Transverse colon (tissue), 4 donors: Measurements from ENCODE around the gene ANXA9. TPM values are rescaled to one million over a fixed set of nuclear protein-coding genes. Genes with fewer than 3 reads are reported as not detected.

Experiments used
- DNase-seq: peaks from one replicate; pipeline ENCODE4 v3.0.0-alpha.2; 2019
- H3K27ac ChIP-seq, 4 donors: fragments of 200-600 bp; sonication (generic); 2 replicates each; pipeline ENCODE4 v1.5.1; 2016 to 2018; ENCODE audit warnings: inconsistent platforms in 4 of 4
- H3K27me3 ChIP-seq: fragments of 200-600 bp; sonication (generic); 2 replicates; pipeline ENCODE4 v1.5.1; 2017; ENCODE audit warnings: inconsistent platforms
- H3K36me3 ChIP-seq, 4 donors: fragments of 200-600 bp; sonication (generic); 2 replicates each; pipeline ENCODE4 v1.5.1; 2017 to 2019; ENCODE audit warnings: inconsistent platforms in 4 of 4
- H3K4me1 ChIP-seq, 4 donors: fragments of 200-600 bp; sonication (generic); 2 replicates each; pipeline ENCODE4 v1.5.1; 2017 to 2020; ENCODE audit warnings: inconsistent platforms in 4 of 4
- H3K4me3 ChIP-seq, 4 donors: fragments of 200-600 bp; sonication (generic); 1 replicate in 1 of 4; 2 replicates in 3 of 4; pipeline versions ENCODE4 v1.5.1 to v1.6.1; 2017 to 2019; ENCODE audit warnings: inconsistent platforms in 4 of 4
- H3K9me3 ChIP-seq, 2 donors: fragments of 200-600 bp; sonication (generic); 2 replicates each; pipeline ENCODE4 v1.5.1; 2017 to 2019; ENCODE audit warnings: inconsistent platforms in 2 of 2
- EP300 ChIP-seq: sonication (generic); formaldehyde crosslinking; IDR thresholded peaks from one replicate; pipeline ENCODE4 v1.6.1; 2017; ENCODE audit warnings: antibody characterized with exemption, low read depth
- POLR2A ChIP-seq: fragments of 450-650 bp; IDR thresholded peaks from one replicate; pipeline ENCODE4 v1.6.1; 2016; ENCODE audit warnings: antibody characterized with exemption, mild to moderate bottlenecking, moderate library complexity
- POLR2AphosphoS5 ChIP-seq, 3 donors: sonication (generic); formaldehyde crosslinking; IDR thresholded peaks; one replicate each; pipeline ENCODE4 v1.6.1; 2016; ENCODE audit warnings: antibody characterized with exemption in 3 of 3
- WGBS, 2 donors: methylation state at CpG; one replicate each; pipeline ENCODE4 v1.1.5; 2018; ENCODE audit warnings: low coverage in 1 of 2; 5-methylcytosine and 5-hydroxymethylcytosine counted together
- in situ Hi-C, 4 donors: fragments of 200-750 bp; cut with MboI; loops; one replicate each; pipeline versions ENCODE4 v1.15.0 to v1.15.1; 2017; ENCODE audit warnings: low sequenced_read_pairs in 3 of 4, low pct_ligation_motif_present in 1 of 4, low pct_unique_long_range_greater_than_20kb in 1 of 4
- intact Hi-C: fragments of 100-400 bp; cut with DNase I; formaldehyde crosslinking; loops from one replicate; pipeline ENCODE4 v1.15.1; 2023; ENCODE audit warnings: low total_unique reads
- total RNA-seq, 4 donors: library from RNA; depleted of rRNA; stranded (reverse); fragments of >200 nt; gene quantifications; one replicate each; pipeline ENCODE4 v1.1.0, GENCODE V29; 2016
- TF ChIP-seq, protein P1 (sequence below), 5 experiments: fragments of 200-600 bp in 3 of 5; fragments of 450-650 bp in 2 of 5; sonication (generic) in 3 of 5; IDR thresholded peaks; 1 replicate in 2 of 5; 2 replicates in 3 of 5; pipeline ENCODE4 v1.5.1; 2016 to 2017; ENCODE audit warnings: antibody characterized with exemption in 5 of 5, inconsistent platforms in 3 of 5, mild to moderate bottlenecking in 2 of 5, moderate library complexity in 1 of 5

The ANXA9 gene
- total RNA-seq, 4 donors from 2014 or later = 0.32 TPM; not detected in 3

DNA sequence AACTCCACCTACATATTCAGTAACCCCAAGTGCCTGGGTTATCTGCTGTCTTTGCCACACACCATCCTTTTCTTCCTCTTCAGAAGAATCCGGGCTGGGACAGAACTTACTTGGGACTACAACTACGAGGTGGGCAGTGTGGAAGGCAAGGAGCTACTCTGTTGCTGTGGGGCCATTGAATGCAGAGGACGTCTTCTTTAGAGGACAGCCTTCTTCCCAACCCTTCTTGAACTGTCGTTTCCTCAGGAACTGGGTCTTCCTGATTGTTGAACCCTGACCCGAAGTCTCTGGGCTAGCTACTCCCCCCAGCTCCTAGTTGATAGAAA, 18.0 kb upstream of the ANXA9 start:
- TF ChIP-seq, protein P1, sequence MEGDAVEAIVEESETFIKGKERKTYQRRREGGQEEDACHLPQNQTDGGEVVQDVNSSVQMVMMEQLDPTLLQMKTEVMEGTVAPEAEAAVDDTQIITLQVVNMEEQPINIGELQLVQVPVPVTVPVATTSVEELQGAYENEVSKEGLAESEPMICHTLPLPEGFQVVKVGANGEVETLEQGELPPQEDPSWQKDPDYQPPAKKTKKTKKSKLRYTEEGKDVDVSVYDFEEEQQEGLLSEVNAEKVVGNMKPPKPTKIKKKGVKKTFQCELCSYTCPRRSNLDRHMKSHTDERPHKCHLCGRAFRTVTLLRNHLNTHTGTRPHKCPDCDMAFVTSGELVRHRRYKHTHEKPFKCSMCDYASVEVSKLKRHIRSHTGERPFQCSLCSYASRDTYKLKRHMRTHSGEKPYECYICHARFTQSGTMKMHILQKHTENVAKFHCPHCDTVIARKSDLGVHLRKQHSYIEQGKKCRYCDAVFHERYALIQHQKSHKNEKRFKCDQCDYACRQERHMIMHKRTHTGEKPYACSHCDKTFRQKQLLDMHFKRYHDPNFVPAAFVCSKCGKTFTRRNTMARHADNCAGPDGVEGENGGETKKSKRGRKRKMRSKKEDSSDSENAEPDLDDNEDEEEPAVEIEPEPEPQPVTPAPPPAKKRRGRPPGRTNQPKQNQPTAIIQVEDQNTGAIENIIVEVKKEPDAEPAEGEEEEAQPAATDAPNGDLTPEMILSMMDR (IDR thresholded peaks at IDR 0.05) = no peak
- TF ChIP-seq POLR2AphosphoS5 (IDR thresholded peaks at IDR 0.05) (no peak), EP300 (no peak), POLR2A (no peak)
- H3K27ac ChIP-seq = no peak overlapping the region
- no peaks in the 10 kb centered on the region for H3K27me3 ChIP-seq
- DNase-seq = no peak
- no peaks in the 10 kb centered on the region for H3K9me3 ChIP-seq
- H3K4me3 ChIP-seq = no peak overlapping the region
- intact Hi-C loops (no loop called here), in situ Hi-C loops (no loop called here)
- H3K4me1 ChIP-seq = no peaks in the 10 kb centered on the region
- WGBS, 2 donors = 77 to 100% methylated on average over 1 to 5 of the region's 5 CpGs
- H3K36me3 ChIP-seq = peaks cover 0 to 87% (median 33%) of the 10 kb centered on the region in 4 donors

DNA sequence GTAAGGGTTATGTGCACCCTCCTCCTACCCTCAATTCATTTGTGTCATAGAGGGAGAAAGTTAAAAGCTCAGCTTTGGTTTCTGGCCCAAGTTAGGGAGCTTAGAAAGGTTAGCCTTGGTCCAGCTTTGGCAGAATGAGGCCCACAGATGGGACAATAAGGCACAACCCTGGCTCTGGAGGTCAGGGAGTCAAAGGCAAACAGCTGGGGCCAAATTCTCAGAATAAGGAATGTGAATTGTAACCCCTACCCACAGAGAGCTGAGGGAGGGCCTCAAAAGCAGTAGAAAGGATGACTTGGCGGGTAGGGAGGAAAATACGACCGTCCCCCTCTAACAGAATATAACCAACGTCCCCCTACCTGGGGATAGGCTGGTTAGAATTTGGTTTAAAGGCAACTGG, 16.5 kb upstream of the ANXA9 start:
- Histone ChIP-seq H3K27ac (no peak overlapping the region), H3K27me3 (no peaks in the 10 kb centered on the region), H3K4me3 (no peak overlapping the region), H3K4me1 (peaks cover 2 to 6% (median 4%) of the 10 kb centered on the region in 4 donors), H3K9me3 (no peaks in the 10 kb centered on the region), H3K36me3 (peaks cover 0 to 73% (median 28%) of the 10 kb centered on the region in 4 donors)
- no peak for DNase-seq
- 88% methylated on average over 4 of the region's 4 CpGs; no CpG with 5 or more reads in 1 of the 2 donors for WGBS, 2 donors
- in situ Hi-C loops (no loop called here), intact Hi-C loops (no loop called here)
- TF ChIP-seq EP300 (no peak), POLR2A (no peak), POLR2AphosphoS5 (IDR thresholded peaks at IDR 0.05) (no peak)
- TF ChIP-seq, protein P1 (IDR thresholded peaks at IDR 0.05) = no peak

DNA sequence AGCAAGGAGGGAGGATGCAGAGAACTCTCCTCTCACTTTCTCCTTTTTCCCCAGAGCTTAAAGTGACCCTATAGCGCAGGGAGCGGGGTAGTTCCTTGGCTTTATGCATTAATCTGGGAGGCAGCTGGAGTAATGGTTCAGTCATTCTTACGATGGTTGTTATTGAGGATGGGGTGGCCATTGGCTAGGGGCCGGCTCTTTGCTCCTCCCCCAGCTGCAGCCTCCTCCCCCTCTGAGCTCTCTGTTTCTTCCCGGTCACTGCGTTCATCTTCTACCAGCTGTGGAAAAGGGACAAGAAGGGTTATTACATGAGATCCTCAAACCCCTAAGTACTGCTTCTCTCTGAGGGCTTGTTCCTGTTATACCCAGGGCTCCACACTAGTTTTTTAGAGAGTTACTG, 16.1 kb upstream of the ANXA9 start:
- Histone ChIP-seq H3K27me3 (no peaks in the 10 kb centered on the region), H3K9me3 (no peaks in the 10 kb centered on the region), H3K4me3 (no peak overlapping the region), H3K27ac (no peak overlapping the region), H3K4me1 (peaks cover 4 to 10% (median 8%) of the 10 kb centered on the region in 4 donors), H3K36me3 (peaks cover 0 to 69% (median 26%) of the 10 kb centered on the region in 4 donors)
- in situ Hi-C loops (no loop called here), intact Hi-C loops (no loop called here)
- TF ChIP-seq POLR2AphosphoS5 (IDR thresholded peaks at IDR 0.05) (no peak), POLR2A (no peak), EP300 (no peak)
- TF ChIP-seq, protein P1 (IDR thresholded peaks at IDR 0.05) = no peak
- WGBS, 2 donors = 63 to 66% methylated on average over 6 of the region's 6 CpGs
- no peak for DNase-seq

DNA sequence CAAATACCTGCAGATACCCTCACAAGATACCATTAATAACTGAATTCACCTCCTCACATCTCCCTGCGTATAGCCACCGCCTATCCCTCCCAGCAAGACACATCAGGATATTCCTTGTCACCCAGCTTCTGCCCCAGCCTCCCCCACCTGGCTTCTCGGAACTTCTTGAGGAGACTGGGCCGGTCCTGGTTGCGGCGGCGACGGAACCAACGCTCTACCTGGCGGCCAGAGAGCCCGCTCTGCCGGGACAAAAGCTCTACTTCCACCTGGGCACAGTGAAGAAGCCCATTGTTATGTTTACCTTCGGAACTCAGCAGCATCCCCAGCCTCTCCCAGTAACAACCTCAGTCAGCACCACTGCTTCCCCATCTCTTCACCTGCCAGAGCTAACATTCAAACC, 14.2 kb upstream of the ANXA9 start:
- Histone ChIP-seq H3K27ac (no peak overlapping the region), H3K9me3 (no peaks in the 10 kb centered on the region), H3K4me1 (peaks cover 23 to 29% (median 28%) of the 10 kb centered on the region in 4 donors), H3K4me3 (no peak overlapping the region), H3K27me3 (no peaks in the 10 kb centered on the region), H3K36me3 (peaks cover 0 to 52% (median 26%) of the 10 kb centered on the region in 4 donors)
- TF ChIP-seq EP300 = no peak
- TF ChIP-seq POLR2A = no peak
- intact Hi-C loops (no loop called here), in situ Hi-C loops (no loop called here)
- DNase-seq = no peak
- WGBS, 2 donors = 92% methylated on average over 13 of the region's 13 CpGs; no CpG with 5 or more reads in 1 of the 2 donors

DNA sequence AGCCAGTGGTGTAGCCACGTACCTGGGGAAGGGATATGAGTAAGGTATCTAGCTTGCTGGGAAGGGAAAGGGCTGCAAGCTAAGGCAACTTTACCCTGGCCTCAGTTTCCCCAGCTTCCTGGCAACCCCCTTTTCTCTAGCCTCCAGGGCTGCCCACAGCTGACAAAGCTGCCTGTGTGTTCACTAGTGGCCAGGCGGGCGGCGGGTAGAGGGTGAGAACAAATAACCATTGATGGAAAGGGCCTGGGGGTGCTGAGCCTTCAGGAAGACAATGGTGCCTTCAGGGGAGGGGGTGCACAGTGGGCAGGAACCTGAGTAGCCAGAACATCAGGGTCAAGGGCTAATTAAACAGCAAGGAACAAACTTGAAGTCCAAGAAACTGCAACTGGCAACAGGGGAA, 13.6 kb upstream of the ANXA9 start:
- WGBS, 2 donors = 94% methylated on average over 4 of the region's 4 CpGs; no CpG with 5 or more reads in 1 of the 2 donors
- Histone ChIP-seq H3K27me3 (no peaks in the 10 kb centered on the region), H3K36me3 (peaks cover 0 to 52% (median 26%) of the 10 kb centered on the region in 4 donors), H3K4me3 (no peak overlapping the region), H3K27ac (no peak overlapping the region), H3K4me1 (peaks cover 23 to 35% (median 33%) of the 10 kb centered on the region in 4 donors), H3K9me3 (no peaks in the 10 kb centered on the region)
- in situ Hi-C loops (no loop called here), intact Hi-C loops (no loop called here)
- TF ChIP-seq POLR2AphosphoS5 (IDR thresholded peaks at IDR 0.05) (no peak), POLR2A (no peak), EP300 (no peak)
- TF ChIP-seq, protein P1 (IDR thresholded peaks at IDR 0.05) = no peak
- no peak for DNase-seq
